Fibroblast of skin of left quadriceps (primary cell): Measurements from ENCODE around the gene LRRC4C.
A peak's percentile ranks its signal among the peaks of the same experiment; 100 is the strongest.

ENCODE experiments used
- DNase-seq, 2 experiments: peaks; one replicate each; pipeline ENCODE4 v3.0.0-alpha.2; 2013; ENCODE audit warnings: low read depth in 2 of 2

LRRC4C gene

DNA sequence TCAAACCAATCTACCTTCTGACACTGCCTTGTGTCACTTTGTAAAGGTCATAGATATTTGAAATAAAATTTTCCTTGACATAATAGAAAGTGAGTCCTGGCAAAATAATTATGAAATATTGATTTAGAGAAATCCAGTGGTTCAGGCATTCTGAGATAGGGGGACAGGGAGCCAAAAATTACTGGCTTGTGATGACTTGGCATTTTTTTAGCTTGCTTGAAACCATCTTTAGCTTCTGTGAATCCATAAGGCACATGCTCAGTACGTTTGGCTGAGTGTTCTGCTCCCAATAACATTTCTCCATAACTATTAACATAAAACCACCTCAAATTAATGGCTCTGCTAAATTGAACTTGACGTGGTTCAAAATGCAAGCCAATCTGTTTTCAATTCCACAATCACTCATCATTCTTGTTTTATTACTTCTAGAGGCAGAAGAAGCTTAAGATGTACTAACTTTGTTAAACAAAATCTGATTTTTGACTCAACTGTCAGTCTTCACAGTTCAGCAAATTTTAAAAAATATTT is 209.0 kb downstream of the LRRC4C start:
- peak; percentile 45 to 55 for DNase-seq

DNA sequence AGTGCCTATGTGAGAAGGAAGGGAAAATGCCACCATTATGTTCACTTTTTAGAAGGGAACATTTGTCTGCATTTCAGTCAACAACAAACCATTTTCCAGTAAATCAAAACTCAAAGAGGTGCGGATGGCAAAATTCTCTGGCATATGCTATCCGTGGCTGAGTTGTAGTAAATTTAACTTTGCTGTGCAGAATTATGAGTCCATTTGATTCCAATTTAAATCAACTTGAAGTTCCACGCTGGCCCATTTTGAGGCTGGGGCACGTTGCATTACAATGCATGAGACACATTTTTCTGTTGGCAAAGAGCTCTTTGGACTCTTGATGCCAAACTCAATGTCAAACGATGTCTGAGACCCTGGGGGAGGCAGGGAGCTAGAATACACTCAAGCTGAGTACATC is 211.8 kb downstream of the LRRC4C start:
- no peak for DNase-seq

DNA sequence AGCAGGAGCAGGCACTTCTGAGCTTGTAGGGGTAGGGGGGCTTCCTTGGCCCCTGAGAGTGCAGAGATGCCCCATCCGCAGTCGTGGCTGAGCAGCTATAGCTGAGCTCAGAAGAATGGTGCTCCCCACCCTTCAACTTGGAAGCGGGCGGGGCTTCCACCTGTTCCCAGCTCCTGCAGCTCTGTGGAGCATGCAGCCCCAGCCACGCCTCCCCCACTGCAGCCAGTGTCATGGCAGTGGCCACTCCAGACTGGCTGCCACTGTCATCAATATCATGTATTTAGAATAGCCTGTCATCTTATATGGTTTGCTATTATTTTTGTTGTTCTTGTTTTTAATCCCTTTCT is 213.1 kb downstream of the LRRC4C start:
- no peak for DNase-seq

DNA sequence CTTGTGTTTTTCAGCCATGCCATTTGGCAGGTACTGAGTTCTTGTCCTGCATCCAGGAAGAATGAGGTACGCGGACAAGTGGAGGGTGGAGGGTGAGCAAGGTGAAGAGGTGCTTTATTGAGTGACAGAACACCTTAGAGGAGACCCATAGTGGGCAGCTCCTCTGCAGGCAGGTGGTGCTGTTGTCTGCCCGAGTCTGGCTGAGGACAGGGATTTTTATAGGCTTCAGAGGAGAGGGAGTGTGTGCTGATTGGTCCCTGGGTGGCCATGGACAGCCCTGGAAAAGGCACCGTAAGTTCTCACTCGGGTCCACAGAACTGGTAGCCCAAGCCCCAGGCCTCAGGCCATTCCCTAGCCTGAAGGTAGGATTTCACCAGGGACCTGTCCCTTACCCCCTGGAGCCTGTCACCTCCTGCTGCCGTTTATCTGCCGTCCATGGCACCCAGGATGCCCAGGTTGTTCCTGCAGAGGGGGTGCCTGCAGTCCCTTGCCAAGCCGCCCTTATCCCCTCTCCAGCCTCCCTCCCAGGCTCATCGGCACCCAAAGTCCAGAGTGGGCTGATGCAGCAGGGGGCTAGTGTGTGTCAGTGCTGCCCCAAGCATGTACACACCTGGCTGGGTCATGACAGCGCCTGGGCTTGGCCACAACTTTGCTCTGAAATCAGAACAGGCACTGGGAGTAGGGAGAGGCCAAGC is 213.6 kb downstream of the LRRC4C start:
- no peak for DNase-seq

DNA sequence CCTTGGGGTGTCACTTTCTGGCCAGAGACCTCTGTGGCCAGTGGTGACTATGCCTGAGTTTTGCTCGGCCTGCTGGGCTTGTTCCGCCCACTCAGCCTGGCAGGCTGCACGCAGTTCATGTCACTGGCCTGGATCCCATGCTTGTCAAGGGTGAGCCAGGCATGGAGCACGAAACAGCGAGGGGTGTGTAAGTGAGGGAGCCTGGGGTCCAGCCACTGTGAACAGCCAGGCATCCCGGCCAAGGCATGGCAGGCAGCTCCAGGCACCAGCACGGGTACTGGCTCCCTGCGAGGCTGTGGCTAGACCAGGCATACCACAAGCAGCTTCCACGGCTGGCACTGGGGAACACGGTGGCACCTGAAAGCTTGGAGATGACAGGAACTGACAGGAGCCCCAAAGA is 214.3 kb downstream of the LRRC4C start:
- DNase-seq, result no peak

DNA sequence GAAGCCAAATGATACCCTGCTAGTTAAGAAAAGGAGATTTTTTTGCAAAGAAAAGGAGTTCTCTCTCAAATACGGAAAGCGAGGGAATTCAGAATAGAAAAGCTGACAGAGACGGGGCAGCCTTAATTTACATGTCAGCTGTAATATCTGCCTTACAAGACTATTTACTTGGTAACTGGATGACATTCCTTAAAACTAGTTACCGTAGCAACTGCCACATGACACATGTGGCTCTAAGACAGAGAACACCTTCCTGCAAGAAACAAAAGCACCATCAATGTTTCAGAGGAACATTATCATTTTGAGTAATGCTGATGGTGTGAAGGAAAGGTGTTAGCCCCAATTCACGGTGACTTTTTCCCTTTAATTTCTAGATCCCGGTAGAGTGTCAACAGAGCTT is 222.1 kb downstream of the LRRC4C start:
- no peak for DNase-seq

DNA sequence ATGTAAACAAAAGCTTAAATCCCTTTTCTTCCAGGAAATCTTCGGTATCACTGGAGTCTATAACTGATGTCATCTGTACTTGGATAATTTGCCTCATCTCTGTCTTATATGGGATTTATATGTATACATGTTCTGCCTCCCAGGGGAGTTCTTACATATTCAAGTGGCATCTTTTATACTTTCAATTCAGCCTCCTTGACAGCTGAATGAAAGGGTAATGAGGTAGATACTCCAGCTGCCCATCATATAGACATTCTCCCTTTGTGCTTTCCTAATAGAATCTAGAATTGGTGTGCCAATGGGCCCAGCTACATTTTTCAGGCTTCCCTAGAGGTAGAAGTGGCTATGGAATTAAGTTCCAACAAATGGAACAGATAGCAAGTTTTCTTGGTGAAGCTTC is 223.8 kb downstream of the LRRC4C start:
- no peak for DNase-seq

DNA sequence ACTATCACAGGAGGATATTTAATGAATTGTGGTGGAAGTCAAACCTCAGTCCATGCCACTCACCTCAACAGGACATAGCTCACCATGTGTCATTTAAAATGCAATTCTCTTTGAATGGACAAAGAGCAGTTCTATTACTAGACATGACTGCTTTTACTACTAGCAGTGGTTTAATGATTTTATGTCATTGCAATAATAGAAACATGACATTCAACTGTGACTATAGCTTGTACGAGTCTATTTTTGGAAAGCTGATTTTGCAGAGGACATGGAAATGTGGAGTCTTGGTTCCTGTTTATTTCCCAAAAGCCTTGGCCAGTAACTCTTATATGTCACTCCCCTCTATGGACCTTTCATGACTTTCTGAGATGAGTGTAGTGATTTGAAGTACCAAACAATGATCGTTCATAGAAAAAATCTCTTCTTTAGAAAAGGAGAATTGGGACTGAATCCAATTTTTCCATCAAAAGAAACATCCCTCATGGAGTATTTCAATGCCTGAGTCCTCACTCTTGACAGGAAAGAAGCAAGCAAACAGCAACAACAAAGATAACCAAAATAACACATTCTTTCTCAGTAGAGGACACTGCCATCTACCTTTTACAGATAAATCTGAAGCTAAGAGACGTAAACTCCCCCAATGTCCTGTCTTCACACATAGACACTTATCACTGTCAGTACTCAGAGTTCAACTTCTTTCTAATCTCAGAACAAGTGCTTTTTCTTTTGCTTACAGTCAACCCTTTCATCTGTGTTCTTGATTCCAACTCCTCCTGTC is 233.4 kb downstream of the LRRC4C start:
- DNase-seq, result no peak

DNA sequence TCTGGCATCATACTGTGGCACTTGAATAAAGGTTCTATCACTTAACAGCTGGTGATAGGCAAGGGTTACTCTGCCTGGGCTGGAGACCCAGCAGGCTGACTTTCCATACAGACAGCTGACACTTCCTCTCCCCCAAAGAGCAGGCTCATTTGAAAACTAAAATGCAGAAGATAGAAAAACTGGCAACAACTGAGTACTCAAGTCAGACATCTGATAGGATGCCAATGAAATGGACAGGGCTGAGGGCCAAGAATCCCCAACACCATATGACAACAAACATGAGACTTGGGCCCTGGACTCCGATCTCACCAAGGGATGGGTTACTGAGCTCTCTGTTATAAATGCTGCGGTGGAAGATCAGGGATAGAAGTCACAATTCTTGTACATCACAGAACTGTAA is 237.2 kb downstream of the LRRC4C start:
- no peak for DNase-seq

DNA sequence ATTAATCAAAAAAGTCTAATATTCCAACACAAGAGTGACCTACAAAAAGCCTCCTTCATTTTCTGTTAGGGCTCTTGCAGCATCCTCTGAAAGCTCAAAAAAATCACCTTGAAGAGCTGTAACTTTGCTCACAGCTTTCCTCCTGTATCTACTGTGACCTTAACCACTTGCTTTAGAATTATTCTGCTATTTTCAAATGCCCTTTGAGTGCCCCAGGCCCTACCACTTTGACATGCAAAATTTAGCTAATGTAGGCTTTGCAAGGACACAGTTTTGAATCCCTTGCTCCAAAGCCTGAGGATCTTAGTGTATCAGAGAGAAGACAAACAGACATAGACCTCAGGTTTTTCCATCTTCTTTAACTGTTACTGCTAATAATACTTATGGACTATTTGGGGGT is 253.1 kb downstream of the LRRC4C start:
- DNase-seq, result no peak

DNA sequence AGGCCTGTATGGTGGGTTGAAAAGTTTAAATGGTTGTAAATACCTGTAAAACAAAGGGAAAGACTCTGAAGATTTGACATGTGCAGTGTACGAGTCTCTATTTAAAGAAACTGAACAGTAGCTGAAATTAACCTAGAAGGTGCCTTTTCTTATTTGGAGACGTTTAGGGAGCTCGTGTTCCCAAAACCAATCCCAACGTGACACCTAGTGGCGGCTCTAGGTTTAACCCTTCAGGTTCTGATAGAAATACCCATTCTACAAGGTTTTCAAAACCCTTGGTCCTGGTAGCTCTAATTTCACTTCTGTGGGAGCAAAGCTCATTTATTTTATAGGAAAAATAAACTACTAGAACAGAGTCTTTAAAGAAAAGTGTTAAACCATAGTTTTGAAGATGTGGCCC is 258.3 kb downstream of the LRRC4C start:
- DNase-seq, result peak; percentile 29 to 37

DNA sequence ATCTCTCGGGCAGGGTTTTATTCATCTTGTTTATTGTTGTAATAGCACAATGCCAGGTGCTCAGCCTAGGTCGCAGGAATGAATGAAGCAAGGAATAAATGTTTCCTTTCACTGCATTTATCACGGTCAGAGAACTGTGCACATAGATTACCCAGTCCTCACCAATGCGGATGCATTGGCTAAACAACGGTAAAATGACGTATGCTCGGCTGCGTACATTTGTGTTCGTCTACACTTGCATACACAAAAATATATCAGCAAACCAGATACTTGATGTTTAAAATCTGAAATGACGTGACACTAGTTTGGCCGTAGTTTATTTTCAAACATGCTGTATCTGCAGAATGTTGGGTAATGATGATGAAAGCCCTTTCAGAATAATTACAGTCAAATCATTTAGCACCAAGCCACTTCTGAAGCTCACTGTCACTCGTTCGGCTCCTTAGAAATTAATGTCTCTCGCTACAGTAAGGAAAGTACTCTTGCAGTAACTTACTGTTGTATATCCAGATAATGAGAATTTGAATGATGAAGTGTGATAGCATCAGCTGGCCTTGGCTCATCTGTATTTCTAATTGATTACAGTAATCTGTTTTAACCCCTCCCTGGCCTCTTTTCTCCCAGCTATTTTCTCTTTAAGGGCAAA is 268.9 kb downstream of the LRRC4C start:
- no peak for DNase-seq

DNA sequence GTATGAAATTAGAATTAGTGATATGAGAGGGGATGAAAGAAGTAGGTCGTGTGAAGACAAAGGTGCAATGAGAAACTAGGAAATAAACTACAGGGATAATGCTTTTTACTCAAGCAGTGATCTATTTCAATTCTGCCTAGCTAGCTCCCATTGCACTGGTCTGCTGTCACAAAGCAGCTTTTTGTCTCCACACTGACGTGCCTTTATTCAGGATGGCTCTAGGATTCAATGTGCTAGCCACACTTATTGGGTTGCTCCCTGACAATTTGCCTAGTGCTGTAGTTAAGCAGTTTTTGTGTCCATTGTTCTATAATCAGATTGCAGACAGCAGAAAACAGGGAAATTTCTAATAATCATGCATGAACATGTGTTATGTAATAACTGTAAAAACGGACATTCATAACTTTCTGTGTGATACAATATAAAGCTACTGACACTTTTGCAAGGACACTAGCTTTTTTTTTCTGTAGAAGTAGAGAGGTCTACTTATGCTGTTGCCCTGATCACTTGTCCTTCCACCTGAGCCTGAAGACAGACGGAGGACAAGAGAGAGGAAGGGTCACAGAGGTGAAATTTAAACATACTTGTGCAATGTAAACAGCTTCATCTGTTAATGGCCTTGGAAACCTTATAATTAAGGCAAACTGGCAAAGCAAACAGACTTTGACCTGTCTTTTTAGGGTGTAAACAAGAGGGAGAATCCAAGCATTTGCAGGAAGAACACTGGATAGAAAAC is 269.6 kb downstream of the LRRC4C start:
- DNase-seq, result no peak

DNA sequence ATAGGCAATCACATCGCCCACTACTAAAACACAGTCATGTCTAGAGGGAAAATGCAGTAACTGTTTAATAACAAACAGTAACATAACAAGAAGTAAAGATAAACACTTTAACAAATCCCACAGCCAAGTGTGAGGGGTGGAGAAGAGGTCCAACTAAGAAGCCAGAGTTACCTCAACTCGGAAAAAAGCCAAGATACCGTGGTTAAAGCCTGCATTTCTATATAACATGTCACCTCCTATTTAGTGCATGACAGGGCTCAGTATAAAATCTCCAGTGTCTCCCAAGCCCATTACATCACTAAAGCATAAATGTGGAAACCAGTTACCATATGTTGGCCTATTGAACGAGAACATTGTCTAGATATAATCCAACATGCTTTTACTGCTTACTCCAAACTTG is 281.7 kb downstream of the LRRC4C start:
- peak; percentile 45 to 49 for DNase-seq

DNA sequence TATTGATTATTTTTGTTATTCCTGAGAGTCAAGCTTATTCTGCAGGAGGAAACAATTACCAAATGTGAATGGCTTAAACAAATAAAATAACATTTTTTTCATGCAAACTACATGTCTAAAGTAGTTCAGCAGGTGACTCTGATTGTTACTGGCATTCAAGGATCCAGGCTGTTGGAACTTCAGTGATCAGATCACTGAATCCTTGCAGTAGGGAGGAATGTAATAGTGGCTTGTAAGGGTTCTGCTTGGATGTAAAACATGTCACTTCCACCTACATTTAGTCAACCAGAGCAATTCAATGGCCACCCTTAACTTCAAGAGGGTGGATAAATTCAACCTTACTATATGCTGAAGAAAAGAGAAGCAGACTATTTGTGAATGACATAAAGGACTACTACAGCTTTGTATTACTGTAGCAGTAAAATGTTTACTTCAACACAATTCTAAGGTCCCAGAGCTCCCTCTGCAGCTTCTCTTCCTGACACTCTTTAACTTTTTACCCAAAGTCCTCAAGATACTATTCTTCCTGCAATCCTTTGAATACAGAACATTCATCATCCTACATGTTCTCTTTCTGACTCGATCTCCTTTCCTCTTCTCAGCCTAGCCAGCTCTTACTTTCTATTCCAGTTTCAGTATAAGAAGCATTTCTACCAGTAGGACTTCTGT is 284.0 kb downstream of the LRRC4C start:
- no peak for DNase-seq

DNA sequence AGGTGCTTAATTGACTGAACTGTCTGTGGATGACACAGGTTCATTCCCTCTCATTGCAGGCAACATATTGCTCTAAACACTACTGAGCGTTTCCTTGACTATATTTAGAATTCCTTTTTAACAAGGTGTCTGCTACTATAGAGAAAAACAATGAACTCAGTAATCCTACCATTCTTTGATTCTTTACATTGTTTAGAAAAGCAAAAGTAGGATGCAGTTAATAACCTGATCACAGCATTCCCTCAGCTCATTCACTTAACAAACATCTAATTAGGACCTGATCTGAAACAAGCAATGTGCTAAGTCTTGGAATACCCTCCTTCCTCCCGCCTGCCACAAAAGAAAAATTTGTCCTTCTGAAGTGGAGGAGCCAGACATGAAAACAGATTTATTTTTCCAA is 313.1 kb downstream of the LRRC4C start:
- no peak for DNase-seq

DNA sequence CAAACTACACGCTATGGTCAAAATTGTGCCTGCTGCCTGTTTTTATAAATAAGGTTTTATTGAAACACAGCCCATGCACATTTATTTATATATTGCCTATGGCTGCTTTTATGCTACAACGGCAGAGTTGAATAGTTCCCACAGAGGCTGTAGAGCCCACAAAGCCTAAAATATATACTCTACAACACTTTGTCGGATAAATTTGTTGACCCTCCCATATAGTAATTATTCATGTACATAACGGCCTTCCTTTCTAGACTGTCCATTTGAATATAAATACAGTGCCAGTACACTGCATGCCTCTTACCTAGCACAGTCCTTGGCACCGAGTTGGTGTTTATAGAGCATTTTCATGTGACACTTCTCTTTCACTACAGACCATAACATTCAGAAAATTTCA is 314.0 kb downstream of the LRRC4C start:
- no peak for DNase-seq

DNA sequence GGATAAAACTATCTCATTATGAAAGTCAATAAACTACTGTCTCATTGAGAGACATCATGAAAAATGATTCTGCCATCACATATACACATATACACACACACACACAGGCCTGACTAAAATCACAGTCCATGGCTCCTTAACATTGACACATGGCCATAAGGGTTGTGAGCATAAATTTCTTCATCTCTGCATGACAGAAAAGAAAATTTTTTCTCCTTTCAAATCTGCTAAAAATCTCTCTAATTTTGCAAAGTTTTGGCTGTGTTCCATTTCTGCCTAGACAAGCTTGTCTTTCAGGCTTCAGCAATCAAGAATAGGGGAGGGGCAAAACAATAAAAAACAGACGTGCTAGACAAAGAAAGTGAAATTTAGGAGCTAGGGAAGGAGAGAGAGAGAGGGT is 324.5 kb downstream of the LRRC4C start:
- DNase-seq, result no peak

DNA sequence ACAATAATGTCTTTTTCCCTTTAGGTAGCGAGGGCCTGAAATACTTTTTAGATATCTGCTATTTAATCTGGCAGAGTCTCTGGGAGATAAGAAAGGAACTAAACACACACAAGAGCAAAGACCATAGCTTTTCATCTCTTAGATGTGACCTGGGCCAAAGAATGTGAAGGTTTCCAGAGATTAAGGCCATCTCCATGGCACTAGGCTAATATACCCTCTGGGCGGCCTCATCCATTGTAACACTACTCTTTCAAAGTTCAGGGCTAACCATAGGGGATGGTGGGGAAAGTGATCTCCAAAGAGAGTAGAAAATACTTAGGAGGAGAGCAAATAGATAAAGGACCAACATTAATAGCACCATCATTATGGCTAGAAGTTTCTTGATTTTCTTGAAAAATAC is 326.4 kb downstream of the LRRC4C start:
- no peak for DNase-seq

DNA sequence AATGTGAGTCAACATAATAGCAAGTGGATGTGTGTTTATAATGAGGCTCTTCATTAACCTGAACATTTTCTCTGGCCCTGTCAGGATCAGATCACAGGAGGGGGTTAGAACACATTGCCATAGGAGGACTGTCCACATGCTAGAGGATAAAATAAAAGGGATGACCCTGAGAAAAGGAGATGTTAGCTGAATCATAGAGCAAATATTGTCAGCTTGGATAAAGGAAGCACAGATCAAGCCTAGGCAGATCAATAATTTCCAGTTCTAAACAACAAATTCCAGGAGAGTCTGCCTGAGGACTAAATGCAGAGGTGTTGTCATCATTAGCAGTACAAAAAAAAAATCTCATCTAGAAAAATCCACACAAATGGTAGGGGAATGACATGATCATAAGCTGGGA is 337.9 kb downstream of the LRRC4C start:
- no peak for DNase-seq

DNA sequence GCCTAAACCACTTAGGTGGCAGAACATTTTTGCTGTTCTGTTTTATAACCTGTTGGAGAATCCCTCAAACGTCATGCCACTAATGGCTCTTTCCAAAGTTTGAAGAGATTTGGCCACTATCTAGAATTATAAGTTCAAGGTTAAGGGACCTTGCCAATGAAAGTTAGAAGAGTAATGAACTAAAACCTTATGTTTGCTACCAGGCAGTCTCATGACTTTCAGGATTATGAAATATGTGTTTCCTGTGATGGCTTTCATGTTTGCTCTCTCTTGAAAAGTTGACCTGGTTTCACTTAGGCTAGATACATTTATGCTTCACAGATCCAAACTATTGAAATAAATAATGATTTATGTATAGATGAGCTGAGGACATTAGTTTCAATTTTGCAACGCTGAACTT is 340.0 kb downstream of the LRRC4C start:
- DNase-seq, result no peak

DNA sequence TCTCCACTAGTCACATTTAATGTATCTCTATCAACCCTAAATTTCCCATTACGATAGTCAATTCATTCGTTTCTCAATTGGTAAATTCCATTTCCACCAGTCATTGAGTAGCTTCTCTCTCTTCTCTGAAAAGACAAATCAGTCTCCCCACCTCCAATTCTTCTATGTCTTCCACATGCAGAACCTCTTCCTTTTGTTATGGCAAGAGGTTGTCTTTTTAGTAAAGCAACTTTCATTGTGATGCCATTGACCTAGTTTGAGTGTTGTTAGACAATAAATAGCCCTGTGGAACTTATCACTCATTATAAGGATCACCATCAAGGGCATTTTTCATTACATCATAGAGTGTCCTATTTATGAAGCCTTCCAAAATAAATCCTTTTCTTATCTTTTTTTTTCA is 340.9 kb downstream of the LRRC4C start:
- no peak for DNase-seq
